ENCODE data around the gene ESYT2. TPM values are rescaled to one million over a fixed set of nuclear protein-coding genes. Genes with fewer than 3 reads are reported as not detected.

The ESYT2 gene
- total RNA-seq, 1 experiment from 2014 or later, result 39.0 TPM

- Histone ChIP-seq H2BK20ac (ENCODE audit: low read depth, low read length, poor library complexity, severe bottlenecking) (no peak overlapping the region), H2BK15ac (ENCODE audit: low read depth, low read length) (no peak overlapping the region), H3K9me3 (ENCODE audit: control insufficient read depth, low read depth, low read length) (no peaks in the 10 kb centered on the region), H3K79me2 (ENCODE audit: insufficient read depth, low read length) (peaks cover 5% of the 10 kb centered on the region; the same call in 1 of the 2 replicates), H2AK5ac (ENCODE audit: insufficient read length, low read length) (no peak overlapping the region), H3K23ac (ENCODE audit: insufficient read length, low read depth, low read length) (no peak overlapping the region), H3K4me1 (ENCODE audit: insufficient read depth, low read length) (no peaks in the 10 kb centered on the region; the same call in 1 of the 2 replicates), H2AFZ (ENCODE audit: low read length) (no peak overlapping the region), H4K20me1 (ENCODE audit: control insufficient read depth, insufficient read depth, insufficient read length) (peaks cover 3% of the 10 kb centered on the region), H3K14ac (ENCODE audit: insufficient read depth, low read length) (no peak overlapping the region), H2BK5ac (ENCODE audit: insufficient read length, low read length) (no peak overlapping the region), H3K23me2 (ENCODE audit: insufficient read length, low read depth, low read length, poor library complexity, severe bottlenecking) (no peaks in the 10 kb centered on the region), H3K79me1 (ENCODE audit: insufficient read depth, low read depth, low read length, poor library complexity, severe bottlenecking) (no peaks in the 10 kb centered on the region), H3K18ac (ENCODE audit: insufficient read length, low read depth, low read length) (no peak overlapping the region), H3T11ph (ENCODE audit: low read length) (no peak overlapping the region), H4K5ac (ENCODE audit: insufficient read length, low read depth, low read length) (no peak overlapping the region), H2BK12ac (ENCODE audit: insufficient read length, low read depth, low read length) (no peak overlapping the region), H4K8ac (replicated peaks; ENCODE audit: insufficient read length, low read depth, low read length) (no peak overlapping the region), H3K27ac (ENCODE audit: insufficient read length, low read depth, low read length) (no peak overlapping the region), H3K27me3 (ENCODE audit: insufficient read depth, low read length) (no peaks in the 10 kb centered on the region), H3K9ac (ENCODE audit: extremely low read depth, insufficient read length, low read length) (no peak overlapping the region), H2BK120ac (ENCODE audit: low read depth, low read length, poor library complexity, severe bottlenecking) (no peak overlapping the region), H3K56ac (ENCODE audit: insufficient read length, low read depth, low read length) (no peak overlapping the region), H3K4me2 (ENCODE audit: insufficient read depth, insufficient read length, low read length) (no peak overlapping the region), H4K91ac (ENCODE audit: insufficient read length, low read depth, low read length) (no peak overlapping the region), H3K4ac (ENCODE audit: low read depth, low read length) (no peak overlapping the region)
- whole genome bisulfite sequencing (ENCODE audit: extremely low coverage, insufficient read length, low lambda C conversion rate), result no CpG with 5 or more reads among the region's 7 CpGs
- H3K4me1 Mint-ChIP-seq, result peaks cover 37 to 49% of the 10 kb centered on the region in 2 experiments
- TF ChIP-seq, protein P1, sequence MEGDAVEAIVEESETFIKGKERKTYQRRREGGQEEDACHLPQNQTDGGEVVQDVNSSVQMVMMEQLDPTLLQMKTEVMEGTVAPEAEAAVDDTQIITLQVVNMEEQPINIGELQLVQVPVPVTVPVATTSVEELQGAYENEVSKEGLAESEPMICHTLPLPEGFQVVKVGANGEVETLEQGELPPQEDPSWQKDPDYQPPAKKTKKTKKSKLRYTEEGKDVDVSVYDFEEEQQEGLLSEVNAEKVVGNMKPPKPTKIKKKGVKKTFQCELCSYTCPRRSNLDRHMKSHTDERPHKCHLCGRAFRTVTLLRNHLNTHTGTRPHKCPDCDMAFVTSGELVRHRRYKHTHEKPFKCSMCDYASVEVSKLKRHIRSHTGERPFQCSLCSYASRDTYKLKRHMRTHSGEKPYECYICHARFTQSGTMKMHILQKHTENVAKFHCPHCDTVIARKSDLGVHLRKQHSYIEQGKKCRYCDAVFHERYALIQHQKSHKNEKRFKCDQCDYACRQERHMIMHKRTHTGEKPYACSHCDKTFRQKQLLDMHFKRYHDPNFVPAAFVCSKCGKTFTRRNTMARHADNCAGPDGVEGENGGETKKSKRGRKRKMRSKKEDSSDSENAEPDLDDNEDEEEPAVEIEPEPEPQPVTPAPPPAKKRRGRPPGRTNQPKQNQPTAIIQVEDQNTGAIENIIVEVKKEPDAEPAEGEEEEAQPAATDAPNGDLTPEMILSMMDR (conservative IDR thresholded peaks at IDR 0.05), result no peak
- peak overlapping the region in 1 of 2 experiments; percentile 83; a peak in 3 of 5 replicates for H3K4me3 Mint-ChIP-seq
- peak overlapping the region in 1 of 3 experiments; percentile 80; a peak in 1 of 7 replicates for H3K27ac Mint-ChIP-seq
- H3K27me3 Mint-ChIP-seq (ENCODE audit: low read depth), result peaks cover 4% of the 10 kb centered on the region
- H3K36me3 Mint-ChIP-seq (ENCODE audit: insufficient read depth in 1 of 3, low read depth in 3 of 3), result peaks cover 10 to 15% (median 11%) of the 10 kb centered on the region in 3 experiments; a peak in 6 of 7 replicates
- DNase-seq, result no peak
- H3K9me3 Mint-ChIP-seq, result peaks cover 3% of the 10 kb centered on the region in 2 experiments; a peak in 3 of 5 replicates
These were observed 35.5 kb upstream of the ESYT2 start for GRCh38 chr7:158864833-158865232.
